KOPT-K1 (cell line): ENCODE data around the gene PPP5C.

Experiments used
- H3K27ac ChIP-seq: fragments of 200-600 bp; sonication (generic); 2 replicates; pipeline ENCODE4 v1.5.1; 2016; ENCODE audit warnings: antibody characterized with exemption, mild to moderate bottlenecking, low read depth, low read length; ENCODE audit not compliant: poor library complexity, severe bottlenecking
- H3K36me3 ChIP-seq: fragments of 200-600 bp; sonication (generic); 2 replicates; pipeline ENCODE4 v1.5.1; 2017; ENCODE audit warnings: antibody characterized with exemption, mild to moderate bottlenecking, low read length, moderate library complexity; ENCODE audit not compliant: insufficient read depth
- H3K9me3 ChIP-seq: fragments of 200-600 bp; sonication (generic); 2 replicates; pipeline ENCODE4 v1.5.1; 2017; ENCODE audit warnings: antibody characterized with exemption, low read length, mild to moderate bottlenecking; ENCODE audit not compliant: insufficient read depth, poor library complexity, severe bottlenecking

The PPP5C gene

GRCh38 chr19:46350029-46350757 is 3.3 kb downstream of the PPP5C start:
- Histone ChIP-seq H3K36me3 (peaks cover 42% of the 10 kb centered on the region), H3K27ac (peak overlapping the region; percentile 43), H3K9me3 (no peaks in the 10 kb centered on the region)

GRCh38 chr19:46350758-46351159 is 3.9 kb downstream of the PPP5C start:
- H3K9me3 ChIP-seq = no peaks in the 10 kb centered on the region
- H3K27ac ChIP-seq = peak overlapping the region; percentile 43
- peaks cover 47% of the 10 kb centered on the region for H3K36me3 ChIP-seq

- H3K36me3 ChIP-seq = peaks cover 54% of the 10 kb centered on the region
- H3K9me3 ChIP-seq = no peaks in the 10 kb centered on the region
- H3K27ac ChIP-seq = peak overlapping the region; percentile 43
Measured at GRCh38 chr19:46351241-46352041, 4.6 kb downstream of the PPP5C start.

GRCh38 chr19:46353730-46354528 is 7.0 kb downstream of the PPP5C start:
- no peaks in the 10 kb centered on the region for H3K9me3 ChIP-seq
- peaks cover 79% of the 10 kb centered on the region for H3K36me3 ChIP-seq
- no peak overlapping the region for H3K27ac ChIP-seq

GRCh38 chr19:46355234-46356148 is 8.6 kb downstream of the PPP5C start:
- no peaks in the 10 kb centered on the region for H3K9me3 ChIP-seq
- H3K36me3 ChIP-seq = peaks cover 90% of the 10 kb centered on the region
- H3K27ac ChIP-seq = no peak overlapping the region

- H3K36me3 ChIP-seq = peaks cover 93% of the 10 kb centered on the region
- no peaks in the 10 kb centered on the region for H3K9me3 ChIP-seq
- no peak overlapping the region for H3K27ac ChIP-seq
Measured at GRCh38 chr19:46356149-46357055, 9.5 kb downstream of the PPP5C start.

GRCh38 chr19:46357846-46358583 is 11.1 kb downstream of the PPP5C start:
- H3K27ac ChIP-seq = no peak overlapping the region
- H3K36me3 ChIP-seq = peaks cover 79% of the 10 kb centered on the region

GRCh38 chr19:46361915-46362314 is 15.0 kb downstream of the PPP5C start:
- Histone ChIP-seq H3K27ac (no peak overlapping the region), H3K36me3 (peaks cover 78% of the 10 kb centered on the region), H3K9me3 (no peaks in the 10 kb centered on the region)

More at GRCh38 chr19:46357846-46358583, 11.1 kb downstream of the PPP5C start:
- H3K9me3 ChIP-seq = no peaks in the 10 kb centered on the region

- Histone ChIP-seq H3K9me3 (no peaks in the 10 kb centered on the region), H3K27ac (no peak overlapping the region), H3K36me3 (peaks cover 75% of the 10 kb centered on the region)
Measured at GRCh38 chr19:46364359-46364758, 17.5 kb downstream of the PPP5C start.

- Histone ChIP-seq H3K9me3 (no peaks in the 10 kb centered on the region), H3K27ac (no peak overlapping the region), H3K36me3 (peaks cover 68% of the 10 kb centered on the region)
Measured at GRCh38 chr19:46365561-46365960, 18.7 kb downstream of the PPP5C start.

GRCh38 chr19:46366620-46367292 is 19.9 kb downstream of the PPP5C start:
- H3K9me3 ChIP-seq = no peaks in the 10 kb centered on the region
- no peak overlapping the region for H3K27ac ChIP-seq
- peaks cover 69% of the 10 kb centered on the region for H3K36me3 ChIP-seq

- Histone ChIP-seq H3K36me3 (peaks cover 75% of the 10 kb centered on the region), H3K9me3 (no peaks in the 10 kb centered on the region), H3K27ac (no peak overlapping the region)
Measured at GRCh38 chr19:46367426-46367825, 20.5 kb downstream of the PPP5C start.
